ENCODE data around the gene PRDM10. TPM values are rescaled to one million over a fixed set of nuclear protein-coding genes. Genes with fewer than 3 reads are reported as not detected.
"Not testable (repeated sequence)": the region's sequence is repeated elsewhere in the genome, so short reads cannot be mapped to it uniquely, and the experiment has no call there.

The PRDM10 gene
- 5.6 and 7.2 TPM in 2 replicates for total RNA-seq (2014; rRNA removed)
- 1.6 TPM for polyA plus RNA-seq (2012)

GRCh38 chr11:130002352-130002845 is at the start of gene PRDM10:
Gene PRDM10, minus strand, starts transcription at chr11:130002835. Its CDS starts 41,871 bp downstream, at chr11:129960964.
- DNase-seq (ENCODE audit: low read depth) = peak; percentile 92

- no peak for DNase-seq (ENCODE audit: low read depth)
These were observed 48.4 kb upstream of the PRDM10 start for GRCh38 chr11:130051082-130051481.

GRCh38 chr11:130050257-130050656 is 47.6 kb upstream of the PRDM10 start:
- DNase-seq (ENCODE audit: low read depth) = no peak

DNA sequence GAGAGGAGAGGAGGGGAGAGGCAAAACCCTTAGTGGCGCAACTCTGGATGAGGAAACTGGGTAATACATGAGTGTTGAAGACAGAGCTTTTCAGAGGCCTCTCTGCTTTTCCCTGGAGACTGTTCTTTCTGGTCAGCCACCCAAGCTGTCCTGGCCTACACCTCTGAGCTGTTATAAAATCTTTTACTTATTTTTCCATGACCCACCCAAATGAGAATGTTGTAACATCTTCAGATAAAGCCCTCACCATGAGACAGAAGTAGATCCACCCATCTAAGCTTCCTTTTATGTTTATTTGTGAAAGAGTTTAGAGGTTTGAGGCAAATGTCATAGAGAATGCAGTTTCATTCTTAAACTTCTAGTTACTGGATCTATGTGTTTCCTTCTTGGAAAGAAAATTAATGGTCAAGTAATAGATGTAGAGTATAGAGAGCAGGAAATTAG is 46.7 kb upstream of the PRDM10 start:
- no peak for DNase-seq (ENCODE audit: low read depth)

DNA sequence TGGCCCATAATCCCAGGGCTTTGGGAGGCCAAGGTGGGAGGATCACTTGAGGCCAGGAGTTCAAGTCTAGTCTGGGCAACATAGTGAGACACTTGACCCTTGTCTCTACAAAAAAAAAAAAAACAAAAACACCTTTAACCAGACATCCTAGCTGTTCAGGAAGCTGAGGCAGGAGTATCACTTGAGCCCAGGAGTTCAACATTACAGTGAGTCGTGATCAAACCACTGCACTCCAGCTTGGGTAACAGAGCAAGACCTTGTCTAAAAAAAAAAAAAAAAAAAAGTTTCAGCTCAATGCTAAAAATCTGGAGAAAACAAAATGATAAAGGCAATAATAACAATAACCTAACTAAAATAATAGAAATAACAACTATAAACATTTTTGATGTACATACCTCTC is 44.5 kb upstream of the PRDM10 start:
- no peak for DNase-seq (ENCODE audit: low read depth)

DNA sequence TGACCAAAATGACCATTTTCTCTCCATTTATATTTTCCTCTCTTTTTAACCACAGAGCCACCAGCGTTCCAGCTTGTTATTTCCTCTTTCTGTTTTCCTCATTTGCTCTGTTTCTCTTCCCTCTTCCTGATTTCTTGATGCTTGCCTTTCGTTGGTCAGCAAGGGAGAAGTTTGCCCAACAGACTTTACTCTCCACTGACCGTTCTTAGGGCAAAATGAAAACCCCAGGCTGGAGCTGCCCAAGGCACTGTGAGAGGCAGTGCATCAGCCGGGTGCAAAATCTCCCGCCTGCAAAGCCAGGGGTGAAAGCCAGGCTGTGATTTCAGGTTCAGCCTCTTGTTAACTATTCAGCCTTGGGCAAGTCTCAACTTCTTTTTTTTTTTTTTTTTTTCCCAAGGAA is 40.9 kb upstream of the PRDM10 start:
- no peak for DNase-seq (ENCODE audit: low read depth)

DNA sequence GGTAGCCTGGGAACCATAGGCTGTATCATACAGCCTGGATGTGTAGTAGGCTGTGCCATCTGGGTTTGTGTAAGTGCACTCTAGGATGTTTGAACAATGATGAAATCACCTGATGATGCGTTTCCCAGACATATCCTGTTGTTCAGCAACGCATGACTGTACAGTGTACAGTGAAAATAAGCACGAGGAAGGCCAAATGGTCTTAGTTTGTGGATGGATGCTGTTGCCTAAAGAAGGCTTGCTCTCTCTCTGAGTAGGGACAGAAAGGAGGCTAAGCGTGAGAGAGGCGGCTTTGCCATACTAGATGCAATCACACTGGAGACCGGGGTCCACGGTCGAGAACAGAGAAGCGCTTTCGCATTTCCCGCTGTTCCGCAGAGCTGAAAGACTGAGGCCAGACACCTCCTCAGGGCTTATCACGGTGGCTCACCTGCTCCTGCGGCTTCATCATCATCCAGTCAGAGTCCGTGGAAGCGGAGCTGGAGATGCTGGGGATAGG is 39.5 kb upstream of the PRDM10 start:
- DNase-seq (ENCODE audit: low read depth) = peak; percentile 79

- no peak for DNase-seq (ENCODE audit: low read depth)
These were observed 37.8 kb upstream of the PRDM10 start for GRCh38 chr11:130040281-130040940.

DNA sequence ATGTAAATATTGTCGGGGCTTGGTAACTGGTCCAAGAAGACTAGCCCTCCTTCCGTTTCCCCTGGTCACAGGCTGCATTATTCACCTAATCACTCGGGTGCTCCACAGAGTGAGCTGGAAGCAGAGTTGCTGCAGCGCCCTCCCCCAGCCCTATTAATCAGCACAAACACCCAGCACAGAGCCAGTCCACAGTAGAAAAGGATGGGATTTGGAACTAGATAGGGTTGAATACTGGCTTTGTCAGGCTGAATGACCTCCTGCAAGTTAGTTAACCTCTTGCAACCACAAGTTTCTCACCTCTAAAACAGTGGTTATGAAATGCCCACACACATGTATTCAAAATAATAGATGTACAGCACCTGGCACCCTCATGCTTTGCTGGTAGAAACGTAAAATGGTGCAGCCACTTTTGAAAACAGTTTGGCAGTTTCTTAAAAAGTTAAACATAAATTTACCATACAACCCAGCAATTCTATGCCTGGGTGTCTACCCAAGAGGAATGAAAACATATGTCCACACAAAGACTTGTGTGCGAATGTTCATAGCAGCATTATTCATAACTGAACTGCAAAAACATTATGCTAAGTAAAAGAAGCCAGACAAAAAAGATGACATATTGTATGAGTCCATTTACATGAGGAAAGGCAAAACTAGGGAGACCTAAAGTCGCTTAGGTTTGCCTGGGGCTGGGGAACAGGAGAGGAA is 35.4 kb upstream of the PRDM10 start:
- DNase-seq (ENCODE audit: low read depth) = peak; percentile 37

GRCh38 chr11:130037058-130037457 is 34.4 kb upstream of the PRDM10 start:
- DNase-seq (ENCODE audit: low read depth) = peak; percentile 84

GRCh38 chr11:130034236-130034635 is 31.6 kb upstream of the PRDM10 start:
- DNase-seq (ENCODE audit: low read depth) = no peak

GRCh38 chr11:130032931-130033330 is 30.3 kb upstream of the PRDM10 start:
- DNase-seq (ENCODE audit: low read depth) = no peak

DNA sequence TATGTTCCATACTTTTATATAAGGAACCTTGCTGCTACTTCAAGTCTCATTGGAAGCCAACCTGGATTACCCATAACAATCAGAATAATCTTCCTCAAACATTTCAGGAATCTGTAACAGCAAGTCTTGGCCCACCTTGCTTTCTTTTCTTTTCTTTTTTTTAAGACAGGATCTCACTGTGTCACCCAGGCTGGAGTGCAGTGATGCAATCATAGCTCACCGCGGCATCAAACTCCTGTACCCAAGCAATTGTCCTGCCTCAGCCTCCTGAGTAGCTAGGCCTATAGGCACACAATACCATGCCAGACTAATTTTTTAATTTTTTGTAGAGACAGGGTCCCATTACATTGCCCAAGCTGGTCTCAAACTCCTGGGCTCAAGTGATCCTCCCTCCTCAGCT is 29.3 kb upstream of the PRDM10 start:
- no peak for DNase-seq (ENCODE audit: low read depth)

DNA sequence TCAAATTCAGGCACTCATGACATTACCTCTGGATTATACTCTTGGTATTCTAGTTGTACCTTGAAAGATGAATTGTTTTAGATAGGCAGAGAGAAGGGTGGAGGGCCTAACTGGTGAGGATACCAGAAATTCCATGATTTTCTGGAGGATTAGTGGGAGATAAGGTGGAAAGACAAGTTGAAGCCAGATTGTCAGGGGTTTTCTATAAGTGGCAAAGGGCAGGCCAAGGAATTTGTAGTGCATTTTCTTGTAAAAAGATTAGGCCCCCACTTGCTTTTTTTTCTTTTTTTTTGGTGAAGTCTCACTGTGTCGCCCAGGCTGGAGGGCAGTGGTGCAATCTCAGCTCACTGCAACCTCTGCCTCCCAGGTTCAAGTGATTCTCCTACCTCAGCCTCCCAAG is 28.4 kb upstream of the PRDM10 start:
- DNase-seq (ENCODE audit: low read depth) = no peak

- DNase-seq (ENCODE audit: low read depth) = no peak
These were observed 26.5 kb upstream of the PRDM10 start for GRCh38 chr11:130029137-130029536.

GRCh38 chr11:130025371-130025770 is 22.7 kb upstream of the PRDM10 start:
- no peak for DNase-seq (ENCODE audit: low read depth)

DNA sequence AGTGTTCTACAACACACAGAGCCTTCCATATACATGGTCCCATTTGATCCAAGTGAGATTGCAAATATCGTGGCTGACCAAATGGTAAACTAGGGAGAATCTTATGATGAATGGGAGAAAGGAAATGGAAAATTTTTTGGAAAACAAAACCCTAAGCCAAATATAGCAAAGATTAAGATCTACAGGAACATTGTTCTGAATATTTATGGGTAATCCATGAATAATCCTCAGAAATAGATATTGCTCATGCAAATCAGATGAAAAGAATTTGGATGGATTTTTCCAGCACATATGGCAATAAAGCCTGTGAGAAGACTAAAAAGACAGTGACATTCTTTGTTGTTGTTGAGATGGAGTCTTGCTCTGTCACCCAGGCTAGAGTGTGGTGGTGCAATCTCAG is 21.7 kb upstream of the PRDM10 start:
- no peak for DNase-seq (ENCODE audit: low read depth)

- peak; percentile 80 for DNase-seq (ENCODE audit: low read depth)
These were observed 20.6 kb upstream of the PRDM10 start for GRCh38 chr11:130023204-130023603.

- no peak for DNase-seq (ENCODE audit: low read depth)
These were observed 20.2 kb upstream of the PRDM10 start for GRCh38 chr11:130022799-130023198.

DNA sequence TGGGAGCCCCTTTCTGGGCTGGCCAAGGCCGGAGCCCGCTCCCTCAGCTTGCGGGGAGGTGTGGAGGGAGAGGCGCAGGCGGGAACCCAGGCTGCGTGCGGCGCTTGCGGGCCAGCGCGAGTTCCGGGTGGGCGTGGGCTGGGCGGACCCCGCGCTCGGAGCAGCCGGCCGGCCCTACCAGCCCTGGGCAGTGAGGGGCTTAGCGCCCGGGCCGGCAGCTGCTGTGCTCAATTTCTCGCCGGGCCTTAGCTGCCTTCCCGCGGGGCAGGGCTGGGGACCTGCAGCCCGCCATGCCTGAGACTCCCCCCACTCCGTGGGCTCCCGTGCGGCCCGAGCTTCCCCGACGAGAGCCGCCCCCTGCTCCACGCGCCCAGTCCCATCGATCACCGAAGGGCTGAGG is 19.0 kb upstream of the PRDM10 start:
- DNase-seq (ENCODE audit: low read depth) = not testable (repeated sequence)

DNA sequence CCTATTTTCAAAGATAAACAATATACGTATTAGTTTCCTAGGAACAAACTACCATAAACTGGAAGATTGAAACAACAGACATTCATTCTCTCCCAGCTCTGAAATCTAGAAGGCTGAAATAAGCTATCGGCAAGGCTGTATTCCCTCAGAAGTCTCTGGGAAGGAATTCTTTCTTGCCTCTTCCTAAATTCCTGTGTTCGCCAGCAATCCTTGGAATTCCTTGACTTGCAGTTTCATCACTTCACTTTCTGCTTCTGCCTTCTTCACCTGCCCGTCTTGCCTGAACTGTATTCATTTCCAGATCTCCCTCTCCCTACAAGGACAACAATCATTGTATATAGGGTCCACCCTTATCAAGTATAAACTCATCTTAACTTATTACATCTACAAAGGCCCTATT is 17.7 kb upstream of the PRDM10 start:
- DNase-seq (ENCODE audit: low read depth) = no peak

DNA sequence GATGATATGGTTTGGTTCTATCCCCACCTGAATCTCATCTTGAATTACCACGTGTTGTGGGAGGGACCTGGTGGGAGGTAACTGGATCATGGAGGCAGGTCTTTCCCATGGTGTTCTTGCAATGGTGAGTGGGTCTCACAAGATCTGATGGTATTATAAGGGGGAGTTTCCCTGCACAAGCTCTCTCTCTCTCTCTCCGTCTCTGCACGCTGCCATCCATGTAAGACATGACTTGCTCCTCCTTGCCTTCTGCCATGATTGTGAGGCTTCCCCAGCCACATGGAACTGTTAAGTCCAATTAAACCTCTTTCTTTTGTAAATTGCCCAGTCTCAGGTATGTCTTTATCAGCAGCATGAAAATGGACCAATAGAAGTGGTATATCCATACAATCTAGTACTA is 13.2 kb upstream of the PRDM10 start:
- DNase-seq (ENCODE audit: low read depth) = not testable (repeated sequence)

GRCh38 chr11:130008326-130008725 is 5.7 kb upstream of the PRDM10 start:
- no peak for DNase-seq (ENCODE audit: low read depth)
